ENCODE results near the gene AGFG2.

Gene AGFG2

GRCh38 chr7:100570954-100571828 lies 32.2 kb downstream of the AGFG2 start:
- DNase-seq = peak; percentile 46
- Histone ChIP-seq H3K9ac (ENCODE audit: low read length) (no peak overlapping the region), H2BK120ac (ENCODE audit: low read depth, low read length) (peak overlapping the region; percentile 2), H3K4me3 (ENCODE audit: insufficient read depth in 1 of 2, low read depth in 1 of 2, low read length in 2 of 2) (no peak overlapping the region), H3K36me3 (ENCODE audit: control insufficient read depth in 1 of 2, insufficient read depth in 2 of 2, low read depth in 1 of 2, low read length in 2 of 2) (peaks cover 11 to 39% of the 10 kb centered on the region in 2 experiments), H3K9me3 (ENCODE audit: control insufficient read depth, low read length) (no peaks in the 10 kb centered on the region), H3K4me2 (ENCODE audit: low read length, poor library complexity, severe bottlenecking) (no peak overlapping the region), H3K27me3 (ENCODE audit: control insufficient read depth in 1 of 2, insufficient read depth in 1 of 2, low read length in 2 of 2) (peaks cover 7 to 17% of the 10 kb centered on the region in 2 experiments), H2BK15ac (ENCODE audit: low read depth, poor library complexity, severe bottlenecking) (peak overlapping the region; percentile 4), H4K91ac (ENCODE audit: low read length) (peak overlapping the region; percentile 44), H2AFZ (ENCODE audit: low read depth, low read length) (no peak overlapping the region), H3K4me1 (ENCODE audit: control insufficient read depth, insufficient read depth, low read depth, low read length) (peaks cover 48% of the 10 kb centered on the region), H2BK5ac (ENCODE audit: low read depth, low read length, poor library complexity, severe bottlenecking) (no peak overlapping the region), H3K27ac (ENCODE audit: low read length, poor library complexity, severe bottlenecking) (no peak overlapping the region), H3K4ac (ENCODE audit: low read depth in 1 of 2, low read length in 2 of 2) (no peak overlapping the region), H2AK5ac (ENCODE audit: low read length, severe bottlenecking) (no peak overlapping the region), H2BK12ac (ENCODE audit: low read length in 2 of 2) (no peak overlapping the region), H3K79me1 (replicated peaks; ENCODE audit: low read length, poor library complexity, severe bottlenecking) (peaks cover 7% of the 10 kb centered on the region), H3K18ac (ENCODE audit: low read depth in 1 of 2, low read length in 2 of 2) (no peak overlapping the region), H3K23ac (ENCODE audit: low read length in 2 of 2) (no peak overlapping the region), H3K14ac (ENCODE audit: low read length in 2 of 2) (no peak overlapping the region), H4K8ac (ENCODE audit: low read length) (no peak overlapping the region)
- 64% methylated on average over 26 of the region's 26 CpGs for WGBS

GRCh38 chr7:100571829-100572116 lies 32.8 kb downstream of the AGFG2 start:
- Histone ChIP-seq H3K4me1 (ENCODE audit: control insufficient read depth, insufficient read depth, low read depth, low read length) (peaks cover 48% of the 10 kb centered on the region), H3K27ac (ENCODE audit: low read length, poor library complexity, severe bottlenecking) (no peak overlapping the region), H3K14ac (ENCODE audit: low read length in 2 of 2) (no peak overlapping the region), H3K4me3 (ENCODE audit: insufficient read depth in 1 of 2, low read depth in 1 of 2, low read length in 2 of 2) (no peak overlapping the region), H2BK12ac (ENCODE audit: low read length in 2 of 2) (no peak overlapping the region), H4K8ac (ENCODE audit: low read length) (no peak overlapping the region), H3K9ac (ENCODE audit: low read length) (no peak overlapping the region), H3K4ac (ENCODE audit: low read depth in 1 of 2, low read length in 2 of 2) (no peak overlapping the region), H2BK120ac (ENCODE audit: low read depth, low read length) (peak overlapping the region; percentile 2), H3K9me3 (ENCODE audit: control insufficient read depth, low read length) (no peaks in the 10 kb centered on the region), H2BK15ac (ENCODE audit: low read depth, poor library complexity, severe bottlenecking) (no peak overlapping the region), H3K4me2 (ENCODE audit: low read length, poor library complexity, severe bottlenecking) (no peak overlapping the region), H2AFZ (ENCODE audit: low read depth, low read length) (no peak overlapping the region), H3K79me1 (replicated peaks; ENCODE audit: low read length, poor library complexity, severe bottlenecking) (peaks cover 9% of the 10 kb centered on the region), H2BK5ac (ENCODE audit: low read depth, low read length, poor library complexity, severe bottlenecking) (no peak overlapping the region), H3K27me3 (ENCODE audit: control insufficient read depth in 1 of 2, insufficient read depth in 1 of 2, low read length in 2 of 2) (peaks cover 7 to 17% of the 10 kb centered on the region in 2 experiments), H3K18ac (ENCODE audit: low read depth in 1 of 2, low read length in 2 of 2) (no peak overlapping the region), H2AK5ac (ENCODE audit: low read length, severe bottlenecking) (no peak overlapping the region), H3K36me3 (ENCODE audit: control insufficient read depth in 1 of 2, insufficient read depth in 2 of 2, low read depth in 1 of 2, low read length in 2 of 2) (peaks cover 17 to 45% of the 10 kb centered on the region in 2 experiments), H4K91ac (ENCODE audit: low read length) (no peak overlapping the region), H3K23ac (ENCODE audit: low read length in 2 of 2) (no peak overlapping the region)
- 97% methylated on average over 2 of the region's 2 CpGs for WGBS
- DNase-seq = no peak

GRCh38 chr7:100572281-100572948 lies 33.4 kb downstream of the AGFG2 start:
- Histone ChIP-seq H3K4me3 (ENCODE audit: insufficient read depth in 1 of 2, low read depth in 1 of 2, low read length in 2 of 2) (no peak overlapping the region), H3K9ac (ENCODE audit: low read length) (no peak overlapping the region), H3K27me3 (ENCODE audit: control insufficient read depth in 1 of 2, insufficient read depth in 1 of 2, low read length in 2 of 2) (peaks cover 7 to 17% of the 10 kb centered on the region in 2 experiments), H2AFZ (ENCODE audit: low read depth, low read length) (no peak overlapping the region), H3K9me3 (ENCODE audit: control insufficient read depth, low read length) (no peaks in the 10 kb centered on the region), H2AK5ac (ENCODE audit: low read length, severe bottlenecking) (no peak overlapping the region), H2BK5ac (ENCODE audit: low read depth, low read length, poor library complexity, severe bottlenecking) (no peak overlapping the region), H2BK120ac (ENCODE audit: low read depth, low read length) (no peak overlapping the region), H4K91ac (ENCODE audit: low read length) (no peak overlapping the region), H2BK12ac (ENCODE audit: low read length in 2 of 2) (no peak overlapping the region), H3K4me1 (ENCODE audit: control insufficient read depth, insufficient read depth, low read depth, low read length) (peaks cover 42% of the 10 kb centered on the region), H3K4ac (ENCODE audit: low read depth in 1 of 2, low read length in 2 of 2) (no peak overlapping the region), H4K8ac (ENCODE audit: low read length) (no peak overlapping the region), H3K18ac (ENCODE audit: low read depth in 1 of 2, low read length in 2 of 2) (no peak overlapping the region), H3K36me3 (ENCODE audit: control insufficient read depth in 1 of 2, insufficient read depth in 2 of 2, low read depth in 1 of 2, low read length in 2 of 2) (peaks cover 20 to 51% of the 10 kb centered on the region in 2 experiments), H3K79me1 (replicated peaks; ENCODE audit: low read length, poor library complexity, severe bottlenecking) (peaks cover 11% of the 10 kb centered on the region), H2BK15ac (ENCODE audit: low read depth, poor library complexity, severe bottlenecking) (no peak overlapping the region), H3K4me2 (ENCODE audit: low read length, poor library complexity, severe bottlenecking) (no peak overlapping the region), H3K23ac (ENCODE audit: low read length in 2 of 2) (no peak overlapping the region), H3K14ac (ENCODE audit: low read length in 2 of 2) (no peak overlapping the region), H3K27ac (ENCODE audit: low read length, poor library complexity, severe bottlenecking) (no peak overlapping the region)
- WGBS = 90% methylated on average over 18 of the region's 20 CpGs
- DNase-seq = no peak

- Histone ChIP-seq H3K4me1 (ENCODE audit: control insufficient read depth, insufficient read depth, low read depth, low read length) (peaks cover 38% of the 10 kb centered on the region), H2BK12ac (ENCODE audit: low read length in 2 of 2) (no peak overlapping the region), H4K8ac (ENCODE audit: low read length) (no peak overlapping the region), H3K36me3 (ENCODE audit: control insufficient read depth in 1 of 2, insufficient read depth in 2 of 2, low read depth in 1 of 2, low read length in 2 of 2) (peaks cover 27 to 58% of the 10 kb centered on the region in 2 experiments), H2AFZ (ENCODE audit: low read depth, low read length) (no peak overlapping the region), H3K4me3 (ENCODE audit: insufficient read depth in 1 of 2, low read depth in 1 of 2, low read length in 2 of 2) (no peak overlapping the region), H3K27ac (ENCODE audit: low read length, poor library complexity, severe bottlenecking) (no peak overlapping the region), H3K27me3 (ENCODE audit: control insufficient read depth in 1 of 2, insufficient read depth in 1 of 2, low read length in 2 of 2) (peaks cover 7 to 17% of the 10 kb centered on the region in 2 experiments), H2AK5ac (ENCODE audit: low read length, severe bottlenecking) (no peak overlapping the region), H3K23ac (ENCODE audit: low read length in 2 of 2) (no peak overlapping the region), H3K9me3 (ENCODE audit: control insufficient read depth, low read length) (no peaks in the 10 kb centered on the region), H4K91ac (ENCODE audit: low read length) (peak overlapping the region; percentile 52), H3K9ac (ENCODE audit: low read length) (no peak overlapping the region), H3K14ac (ENCODE audit: low read length in 2 of 2) (no peak overlapping the region), H3K79me1 (replicated peaks; ENCODE audit: low read length, poor library complexity, severe bottlenecking) (peaks cover 16% of the 10 kb centered on the region), H3K18ac (ENCODE audit: low read depth in 1 of 2, low read length in 2 of 2) (no peak overlapping the region), H2BK120ac (ENCODE audit: low read depth, low read length) (no peak overlapping the region), H2BK5ac (ENCODE audit: low read depth, low read length, poor library complexity, severe bottlenecking) (no peak overlapping the region), H2BK15ac (ENCODE audit: low read depth, poor library complexity, severe bottlenecking) (no peak overlapping the region), H3K4me2 (ENCODE audit: low read length, poor library complexity, severe bottlenecking) (no peak overlapping the region), H3K4ac (ENCODE audit: low read depth in 1 of 2, low read length in 2 of 2) (no peak overlapping the region)
- WGBS = 97% methylated on average over 30 of the region's 30 CpGs
- no peak for DNase-seq
Measured at GRCh38 chr7:100572949-100573675, 34.1 kb downstream of the AGFG2 start.
